ENCODE results near the gene CCDC158.

CCDC158 gene

DNA sequence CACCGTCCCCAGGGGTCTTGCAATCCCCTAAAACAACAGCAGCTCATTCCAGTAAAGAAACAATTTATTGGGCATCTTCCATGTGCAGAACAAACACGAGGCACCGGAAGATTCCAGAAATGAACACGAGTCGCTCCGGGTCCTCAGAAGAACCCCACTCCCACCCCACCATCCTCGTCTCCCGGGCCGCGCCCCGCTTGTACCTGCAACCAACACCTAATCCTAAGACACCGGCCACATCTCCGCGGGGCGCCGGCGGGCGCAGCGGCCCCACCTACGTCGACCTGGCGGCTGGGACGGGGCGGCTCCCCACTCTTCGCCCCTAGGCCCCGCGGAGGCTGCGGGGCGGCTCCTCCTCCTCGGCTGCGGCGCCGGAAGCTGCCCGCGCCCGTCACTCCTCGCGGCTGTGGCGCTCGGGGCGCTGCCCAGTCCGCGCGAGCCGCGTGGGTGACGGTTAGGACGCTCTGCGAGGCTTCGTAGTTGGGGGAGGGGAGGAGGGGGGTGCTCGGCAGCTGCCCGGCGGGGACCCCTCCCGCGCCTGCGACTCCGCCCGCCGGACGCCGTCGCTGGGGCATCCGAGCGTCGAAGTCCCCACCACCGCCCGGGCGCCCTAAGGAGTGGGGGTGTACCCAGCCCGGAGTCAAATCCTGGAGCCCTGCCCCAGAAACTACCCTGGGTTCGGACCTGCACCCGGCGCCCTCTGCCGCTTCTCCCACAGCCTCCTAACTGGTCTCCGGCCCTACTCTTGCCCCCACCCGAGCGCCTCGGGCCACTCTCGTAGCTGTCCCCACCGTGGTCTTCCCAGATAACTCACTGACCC lies at the start of gene CCDC158:
CCDC158 (minus strand) TSS at position 380 of the 820 bp plus-strand sequence. CDS start 17,934 bp downstream, outside the sequence.
- Mint-ChIP-seq H3K27me3 (ENCODE audit: low read depth) (no peaks in the 10 kb centered on the region), H3K36me3 (ENCODE audit: low read depth) (no peaks in the 10 kb centered on the region), H3K4me1 (no peaks in the 10 kb centered on the region), H3K4me3 (no peak within 1 kb of the TSS), H3K27ac (no peak within 1 kb of the TSS), H3K9me3 (peaks cover 4% of the 10 kb centered on the region)
- TF ChIP-seq CTCF (IDR thresholded peaks at IDR 0.05; ENCODE audit: unreplicated experiment in 3 of 3), result no peak

GRCh38 chr4:76470532-76470931 lies 49.6 kb upstream of the CCDC158 start:
- no peak for TF ChIP-seq CTCF (IDR thresholded peaks at IDR 0.05; ENCODE audit: unreplicated experiment in 3 of 3)
- Mint-ChIP-seq H3K4me1 (no peaks in the 10 kb centered on the region), H3K9me3 (peaks cover 1% of the 10 kb centered on the region), H3K27ac (no peak overlapping the region), H3K27me3 (ENCODE audit: low read depth) (no peaks in the 10 kb centered on the region), H3K4me3 (no peak overlapping the region), H3K36me3 (ENCODE audit: low read depth) (no peaks in the 10 kb centered on the region)

- H3K27ac Mint-ChIP-seq, result no peak overlapping the region
- H3K4me1 Mint-ChIP-seq, result no peaks in the 10 kb centered on the region
- H3K4me3 Mint-ChIP-seq, result no peak overlapping the region
- H3K36me3 Mint-ChIP-seq (ENCODE audit: low read depth), result no peaks in the 10 kb centered on the region
- no peak for TF ChIP-seq CTCF (IDR thresholded peaks at IDR 0.05; ENCODE audit: unreplicated experiment in 3 of 3)
- peaks cover 4% of the 10 kb centered on the region for H3K9me3 Mint-ChIP-seq
- no peaks in the 10 kb centered on the region for H3K27me3 Mint-ChIP-seq (ENCODE audit: low read depth)
Observed at GRCh38 chr4:76470064-76470463, 49.1 kb upstream of the CCDC158 start.

DNA sequence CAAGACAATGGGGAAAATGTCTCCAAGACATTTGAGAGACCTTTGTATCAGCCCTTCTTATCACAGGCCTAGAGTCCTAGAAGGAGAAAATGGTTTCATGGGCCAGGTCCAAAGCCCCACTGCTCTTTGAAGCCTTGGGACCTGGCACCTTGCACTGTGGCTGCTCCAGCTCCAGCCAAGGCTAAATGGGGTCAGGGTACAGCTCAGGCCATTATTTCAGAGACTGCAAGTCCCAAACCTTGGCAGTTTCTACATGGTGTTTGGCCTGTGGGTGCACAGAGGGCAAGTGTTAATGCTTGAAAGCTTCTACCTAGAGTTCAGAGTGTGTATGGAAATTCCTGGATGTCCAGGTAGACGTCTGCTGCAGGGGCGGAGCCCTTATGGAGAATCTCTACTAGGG lies 42.6 kb upstream of the CCDC158 start:
- peaks cover 4% of the 10 kb centered on the region for H3K36me3 Mint-ChIP-seq (ENCODE audit: low read depth)
- H3K27ac Mint-ChIP-seq, result no peak overlapping the region
- no peaks in the 10 kb centered on the region for H3K27me3 Mint-ChIP-seq (ENCODE audit: low read depth)
- H3K4me3 Mint-ChIP-seq, result no peak overlapping the region
- H3K9me3 Mint-ChIP-seq, result peaks cover 18% of the 10 kb centered on the region
- peaks cover 11% of the 10 kb centered on the region for H3K4me1 Mint-ChIP-seq
- no peak for TF ChIP-seq CTCF (IDR thresholded peaks at IDR 0.05; ENCODE audit: unreplicated experiment in 3 of 3)

- H3K4me1 Mint-ChIP-seq, result peaks cover 14% of the 10 kb centered on the region
Observed at GRCh38 chr4:76459291-76459723, 38.4 kb upstream of the CCDC158 start.

More at GRCh38 chr4:76459291-76459723, 38.4 kb upstream of the CCDC158 start:
- peak overlapping the region in 1 of 3 experiments; percentile 16 for H3K4me3 Mint-ChIP-seq
- H3K36me3 Mint-ChIP-seq (ENCODE audit: low read depth), result peaks cover 4% of the 10 kb centered on the region
- no peaks in the 10 kb centered on the region for H3K27me3 Mint-ChIP-seq (ENCODE audit: low read depth)
- no peak for TF ChIP-seq CTCF (IDR thresholded peaks at IDR 0.05; ENCODE audit: unreplicated experiment in 3 of 3)
- peak overlapping the region; percentile 97 to 98 (median 97) for H3K27ac Mint-ChIP-seq
- peaks cover 10% of the 10 kb centered on the region for H3K9me3 Mint-ChIP-seq
